Kidney epithelial cell (primary cell): ENCODE data around the gene GPSM1. TPM values are rescaled to one million over a fixed set of nuclear protein-coding genes. Genes with fewer than 3 reads are reported as not detected.

ENCODE experiments used
- DNase-seq: peaks from one replicate; pipeline ENCODE4 v3.0.0-alpha.2; 2010; ENCODE audit warnings: low read depth
- H3K27me3 ChIP-seq: 2 replicates; pipeline ENCODE4 v1.6.0; 2011; ENCODE audit warnings: low read length; ENCODE audit not compliant: control insufficient read depth, insufficient read depth
- H3K36me3 ChIP-seq: 2 replicates; pipeline ENCODE4 v1.5.1; 2011; ENCODE audit warnings: low read length; ENCODE audit not compliant: control insufficient read depth, insufficient read depth
- H3K4me3 ChIP-seq: 2 replicates; pipeline ENCODE4 v1.5.1; 2011; ENCODE audit warnings: low read depth, mild to moderate bottlenecking, control low read depth, low read length
- total RNA-seq: library from RNA; depleted of rRNA; stranded (reverse); fragments of >200 nt; gene quantifications from 2 replicates; pipeline ENCODE4 v1.2.3, GENCODE V29; 2015
- TF ChIP-seq, protein P1 (sequence below): IDR thresholded peaks from 2 replicates; pipeline ENCODE4 v1.5.1; 2011; ENCODE audit warnings: mild to moderate bottlenecking, moderate library complexity, low read length, control low read depth, inconsistent platforms; ENCODE audit not compliant: insufficient read depth, poor library complexity, severe bottlenecking

GPSM1 gene
- total RNA-seq, 1 donor from 2014 or later = 31.8 TPM

DNA sequence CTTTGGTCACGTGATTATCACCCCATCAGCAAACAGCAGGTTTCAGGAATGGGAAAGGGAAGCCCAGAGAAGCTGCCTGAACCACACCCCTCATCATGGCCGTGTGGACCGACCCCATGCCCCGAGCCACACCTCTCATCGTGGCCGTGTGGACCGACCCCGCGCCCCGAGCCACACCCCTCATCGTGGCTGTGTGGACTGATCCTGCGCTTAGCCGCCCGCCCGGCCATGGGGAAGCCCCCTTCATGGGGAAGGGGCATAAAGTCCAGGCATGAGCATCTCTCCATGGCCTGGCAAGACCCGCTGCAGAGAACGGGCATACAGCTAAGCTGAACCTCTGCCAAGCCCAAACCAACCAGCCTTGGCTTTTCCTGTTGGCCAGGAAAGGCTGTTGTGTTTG lies 66.2 kb downstream of the GPSM1 start:
- no peak for DNase-seq
- TF ChIP-seq, protein P1, sequence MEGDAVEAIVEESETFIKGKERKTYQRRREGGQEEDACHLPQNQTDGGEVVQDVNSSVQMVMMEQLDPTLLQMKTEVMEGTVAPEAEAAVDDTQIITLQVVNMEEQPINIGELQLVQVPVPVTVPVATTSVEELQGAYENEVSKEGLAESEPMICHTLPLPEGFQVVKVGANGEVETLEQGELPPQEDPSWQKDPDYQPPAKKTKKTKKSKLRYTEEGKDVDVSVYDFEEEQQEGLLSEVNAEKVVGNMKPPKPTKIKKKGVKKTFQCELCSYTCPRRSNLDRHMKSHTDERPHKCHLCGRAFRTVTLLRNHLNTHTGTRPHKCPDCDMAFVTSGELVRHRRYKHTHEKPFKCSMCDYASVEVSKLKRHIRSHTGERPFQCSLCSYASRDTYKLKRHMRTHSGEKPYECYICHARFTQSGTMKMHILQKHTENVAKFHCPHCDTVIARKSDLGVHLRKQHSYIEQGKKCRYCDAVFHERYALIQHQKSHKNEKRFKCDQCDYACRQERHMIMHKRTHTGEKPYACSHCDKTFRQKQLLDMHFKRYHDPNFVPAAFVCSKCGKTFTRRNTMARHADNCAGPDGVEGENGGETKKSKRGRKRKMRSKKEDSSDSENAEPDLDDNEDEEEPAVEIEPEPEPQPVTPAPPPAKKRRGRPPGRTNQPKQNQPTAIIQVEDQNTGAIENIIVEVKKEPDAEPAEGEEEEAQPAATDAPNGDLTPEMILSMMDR = no peak
- Histone ChIP-seq H3K4me3 (no peak overlapping the region), H3K36me3 (peaks cover 3% of the 10 kb centered on the region), H3K27me3 (no peaks in the 10 kb centered on the region)

DNA sequence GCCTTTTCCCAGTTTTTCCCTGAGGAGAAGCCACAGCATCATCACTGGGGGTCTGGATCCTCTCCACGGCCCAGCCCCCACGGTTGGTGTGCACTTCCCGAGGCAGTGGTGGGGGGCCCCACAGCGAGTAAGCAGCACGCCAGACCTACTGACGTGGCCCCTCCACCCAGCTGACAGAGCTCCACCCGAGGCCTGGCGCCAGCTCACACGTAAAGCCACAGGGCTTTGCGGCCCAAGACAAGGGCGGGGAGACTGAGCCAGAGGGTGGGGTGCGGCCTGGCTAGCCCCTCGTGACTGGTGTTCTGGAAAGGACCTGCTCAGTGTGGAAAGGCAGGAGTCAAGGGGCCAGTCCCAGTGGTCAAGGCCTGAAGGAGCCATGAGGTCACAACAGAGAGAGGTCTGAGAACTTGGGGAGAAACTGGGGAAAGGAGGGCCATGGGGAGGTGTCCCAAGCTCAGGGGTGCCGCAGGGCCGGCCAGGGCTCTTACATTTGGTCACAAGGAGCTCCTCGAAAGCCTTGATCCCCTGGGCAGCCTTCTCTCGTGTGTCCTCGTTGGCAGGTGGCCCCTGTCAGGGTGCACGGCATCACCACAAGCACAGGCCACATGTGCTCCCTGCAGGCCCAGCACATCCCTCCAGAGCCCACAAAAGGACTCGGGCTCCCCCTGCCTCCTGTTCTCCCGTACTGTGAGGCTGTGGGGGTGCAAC lies 67.1 kb downstream of the GPSM1 start:
- no peaks in the 10 kb centered on the region for H3K27me3 ChIP-seq
- TF ChIP-seq, protein P1 = no peak
- H3K36me3 ChIP-seq = peaks cover 3% of the 10 kb centered on the region
- no peak overlapping the region for H3K4me3 ChIP-seq
- no peak for DNase-seq

DNA sequence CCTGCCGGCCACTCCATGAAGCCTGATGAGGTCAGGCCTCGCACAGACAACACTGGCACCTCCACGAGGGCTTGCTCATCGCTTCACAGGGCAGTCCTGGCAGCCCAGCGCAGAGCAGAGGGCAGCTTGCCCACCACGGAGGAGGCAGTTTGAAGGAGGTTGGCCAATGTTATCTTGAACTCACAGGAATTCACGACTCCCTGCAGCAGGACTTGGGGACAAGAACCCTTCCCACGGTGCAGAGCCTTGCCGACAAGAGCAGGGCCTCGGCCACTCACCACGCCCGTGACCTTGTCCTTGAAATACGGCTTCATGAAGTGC lies 67.6 kb downstream of the GPSM1 start:
- Histone ChIP-seq H3K4me3 (no peak overlapping the region), H3K36me3 (peaks cover 3% of the 10 kb centered on the region)
- TF ChIP-seq, protein P1 = no peak

DNA sequence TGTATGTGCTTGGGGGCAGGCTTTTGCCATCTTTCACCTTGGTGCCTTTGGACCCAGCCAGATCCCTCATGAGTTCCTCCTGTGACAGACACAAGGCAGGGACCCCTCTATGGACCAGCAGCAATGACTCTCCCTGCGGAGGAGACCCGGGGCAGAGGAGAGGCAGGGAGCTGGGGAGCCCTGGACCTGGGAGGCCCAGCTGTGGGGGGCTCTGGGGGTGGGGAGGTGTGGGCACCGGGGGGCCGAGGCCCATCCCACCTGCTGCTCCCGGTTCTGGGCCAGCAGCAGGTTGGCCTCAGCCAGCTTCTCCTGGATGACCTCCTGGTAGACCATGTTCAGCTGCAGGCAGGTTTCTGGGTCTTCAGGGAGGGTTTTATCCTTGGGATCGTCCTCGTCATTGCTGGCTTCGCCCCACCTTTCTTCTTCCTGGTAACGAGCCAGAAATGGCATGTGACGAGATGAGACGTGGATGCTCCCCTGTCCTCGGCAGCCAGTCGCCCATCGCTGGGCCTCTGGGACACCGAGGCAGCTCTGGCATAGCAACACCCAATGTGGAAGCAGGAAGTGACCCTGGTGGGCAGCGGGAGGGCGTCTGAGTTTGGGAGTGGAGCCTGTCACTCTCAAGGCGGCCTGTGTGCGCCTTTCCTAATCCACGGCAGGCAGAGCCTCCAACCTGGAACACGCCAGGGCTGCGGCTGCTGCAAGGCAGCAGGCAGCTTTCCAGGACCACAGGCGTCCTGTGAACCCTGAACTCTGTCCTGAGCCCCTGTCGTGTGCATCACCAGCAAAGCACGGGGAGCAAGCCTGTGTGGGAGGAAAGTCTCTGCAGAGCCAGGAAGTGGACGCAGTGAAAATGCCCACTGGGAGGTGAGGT lies 68.2 kb downstream of the GPSM1 start:
- no peak for DNase-seq
- H3K4me3 ChIP-seq = no peak overlapping the region
- no peaks in the 10 kb centered on the region for H3K27me3 ChIP-seq
- peaks cover 3% of the 10 kb centered on the region for H3K36me3 ChIP-seq
- TF ChIP-seq, protein P1 = no peak

More for the DNA sequence above, 67.6 kb downstream of the GPSM1 start:
- no peak for DNase-seq
- H3K27me3 ChIP-seq = no peaks in the 10 kb centered on the region

DNA sequence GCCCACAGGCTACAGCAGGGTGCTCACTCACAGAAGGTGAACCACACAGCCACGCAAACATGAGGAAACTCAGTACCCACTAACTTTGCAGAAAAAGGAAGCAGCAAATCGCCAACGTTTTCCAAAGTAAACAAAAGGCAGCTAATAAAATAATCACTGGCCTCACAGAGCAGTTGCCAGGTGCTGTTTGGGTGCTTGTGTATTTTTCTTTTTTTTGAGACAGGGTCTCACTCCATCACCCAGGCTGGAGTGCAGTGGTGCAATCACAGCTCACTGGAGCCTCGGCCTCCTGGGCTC lies 68.8 kb downstream of the GPSM1 start:
- Histone ChIP-seq H3K36me3 (peaks cover 3% of the 10 kb centered on the region), H3K4me3 (no peak overlapping the region), H3K27me3 (no peaks in the 10 kb centered on the region)
- no peak for DNase-seq
- TF ChIP-seq, protein P1 = no peak
